Gastroesophageal sphincter (tissue), 4 donors: ENCODE data around the gene CBX1. TPM values are rescaled to one million over a fixed set of nuclear protein-coding genes. Genes with fewer than 3 reads are reported as not detected.

Experiments used
- ATAC-seq: fragments of 150-250 bp; one replicate; pipeline ENCODE4 v1.9.1; 2016; ENCODE audit warnings: mild to moderate bottlenecking, moderate library complexity
- H3K27ac ChIP-seq, 4 donors: fragments of 200-600 bp; sonication (generic) in 3 of 4; 1 replicate in 3 of 4; 2 replicates in 1 of 4; pipeline ENCODE4 v1.5.1; 2016 to 2019
- H3K27me3 ChIP-seq: fragments of 200-600 bp; sonication (generic); one replicate; pipeline ENCODE4 v1.5.1; 2019
- H3K36me3 ChIP-seq, 2 donors: fragments of 200-600 bp; sonication (generic); one replicate each; pipeline ENCODE4 v1.5.1; 2019; ENCODE audit warnings: control low read depth in 1 of 2
- H3K4me1 ChIP-seq, 3 donors: fragments of 200-600 bp; sonication (generic); 1 replicate in 2 of 3; 2 replicates in 1 of 3; pipeline ENCODE4 v1.5.1; 2016 to 2019; ENCODE audit warnings: control low read depth in 2 of 3
- H3K4me3 ChIP-seq, 2 donors: fragments of 200-600 bp; sonication (generic); one replicate each; pipeline ENCODE4 v1.5.1; 2019; ENCODE audit warnings: mild to moderate bottlenecking in 1 of 2, moderate library complexity in 1 of 2
- H3K9me3 ChIP-seq, 3 donors: fragments of 200-600 bp; sonication (generic); one replicate each; pipeline ENCODE4 v1.5.1; 2017 to 2019; ENCODE audit warnings: control low read depth in 2 of 3
- CTCF ChIP-seq, 4 experiments: fragments of 200-600 bp in 2 of 4; fragments of 450-650 bp in 2 of 4; sonication (generic) in 1 of 4; IDR thresholded peaks; one replicate each; pipeline ENCODE4 v1.5.1; 2017 to 2019; ENCODE audit warnings: antibody characterized with exemption in 4 of 4, mild to moderate bottlenecking in 2 of 4, moderate library complexity in 2 of 4
- EP300 ChIP-seq: sonication (generic); formaldehyde crosslinking; IDR thresholded peaks from one replicate; pipeline ENCODE4 v1.6.1; 2017; ENCODE audit warnings: antibody characterized with exemption, mild to moderate bottlenecking
- POLR2A ChIP-seq, 2 donors: fragments of 450-650 bp; IDR thresholded peaks; one replicate each; pipeline ENCODE4 v1.6.1; 2017; ENCODE audit warnings: antibody characterized with exemption in 2 of 2, mild to moderate bottlenecking in 2 of 2, moderate library complexity in 1 of 2
- POLR2AphosphoS5 ChIP-seq: sonication (generic); formaldehyde crosslinking; IDR thresholded peaks from one replicate; pipeline ENCODE4 v1.6.1; 2017; ENCODE audit warnings: antibody characterized with exemption
- WGBS, 2 donors: methylation state at CpG; one replicate each; pipeline ENCODE4 v1.1.5; 2018; ENCODE audit warnings: low coverage in 1 of 2; 5-methylcytosine and 5-hydroxymethylcytosine counted together
- total RNA-seq, 4 donors: library from RNA; depleted of rRNA; stranded (reverse); fragments of >200 nt; gene quantifications; one replicate each; pipeline ENCODE4 v1.1.0, GENCODE V29; 2016

CBX1 gene
- total RNA-seq, 4 donors from 2014 or later, result 46.0 to 59.3 (median 55.0) TPM

DNA sequence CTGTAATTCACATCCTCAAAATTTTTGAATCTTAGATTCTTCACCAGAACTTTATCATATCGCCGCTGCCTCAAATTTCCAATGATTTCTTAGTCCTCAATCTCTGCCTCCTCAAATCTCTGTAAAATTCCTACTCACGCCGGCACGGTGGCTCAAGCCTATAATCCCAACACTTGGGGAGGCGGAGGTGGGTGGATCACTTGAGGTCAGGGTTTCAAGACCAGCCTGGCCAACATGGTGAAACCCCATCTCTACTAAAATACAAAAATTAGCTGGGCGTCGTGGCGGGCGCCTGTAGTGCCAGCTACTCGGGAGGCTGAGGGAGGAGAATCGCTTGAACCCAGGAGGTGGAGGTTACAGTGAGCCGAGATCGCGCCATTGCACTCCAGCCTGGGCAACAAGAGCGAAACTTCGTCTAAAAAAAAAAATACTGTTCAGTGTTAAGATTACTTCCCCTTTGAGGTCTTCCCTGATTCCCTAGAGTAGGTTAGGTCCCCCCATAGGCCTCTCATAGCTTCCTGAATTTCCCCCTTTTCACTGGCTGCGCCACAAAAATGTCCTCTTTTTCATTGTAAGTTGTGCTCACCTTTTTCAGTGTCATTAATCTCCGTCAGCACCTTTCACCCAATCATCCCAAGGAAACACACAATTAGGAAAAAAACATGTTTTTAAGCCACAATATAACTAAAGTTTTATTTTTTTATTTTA lies 919 bp upstream of the CBX1 start:
- TF ChIP-seq POLR2AphosphoS5 (no peak), EP300 (no peak), CTCF (IDR thresholded peaks at IDR 0.05) (no peak), POLR2A (IDR thresholded peaks at IDR 0.05) (no peak)
- no peaks in the 10 kb centered on the region for H3K9me3 ChIP-seq
- WGBS, 2 donors, result 85 to 86% methylated on average over 10 to 18 of the region's 19 CpGs
- H3K4me3 ChIP-seq, result no peak overlapping the region
- peak overlapping the region in 1 of 4 donors; percentile 96 for H3K27ac ChIP-seq
- no peaks in the 10 kb centered on the region for H3K36me3 ChIP-seq
- peaks cover 0 to 50% (median 6%) of the 10 kb centered on the region in 3 donors for H3K4me1 ChIP-seq
- ATAC-seq, result no peak
- H3K27me3 ChIP-seq, result no peaks in the 10 kb centered on the region

DNA sequence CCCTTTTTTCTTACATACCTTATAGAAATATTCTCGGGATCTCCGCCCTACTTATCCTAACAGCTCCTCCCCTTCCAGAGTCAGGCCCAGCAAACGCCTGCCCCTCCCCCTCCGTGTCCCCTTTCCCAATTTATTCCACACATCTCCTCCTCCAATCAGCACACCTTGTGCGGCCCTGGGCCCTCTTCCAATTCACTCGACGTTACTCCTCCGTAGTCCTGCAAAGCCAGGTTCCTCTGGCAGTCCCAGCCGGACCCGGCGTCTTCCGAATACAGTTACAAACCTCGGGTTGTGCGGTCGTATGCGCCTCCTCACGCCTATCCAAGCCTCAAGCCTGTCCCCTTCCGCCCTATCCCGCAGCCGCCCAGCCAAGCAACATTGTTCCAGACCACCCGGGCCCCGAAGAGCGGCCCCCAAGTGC lies 677 bp downstream of the CBX1 start:
- H3K36me3 ChIP-seq, result peaks cover 0 to 8% of the 10 kb centered on the region in 2 donors
- ATAC-seq, result peak; percentile 26

GRCh38 chr17:48100160-48100559 lies 1.1 kb downstream of the CBX1 start:
- no peak for ATAC-seq
- Histone ChIP-seq H3K9me3 (no peaks in the 10 kb centered on the region), H3K4me3 (peak overlapping the region; percentile 78 to 95), H3K27me3 (no peaks in the 10 kb centered on the region), H3K27ac (peak overlapping the region in 3 of 4 donors; percentile 94 to 98 (median 96)), H3K36me3 (peaks cover 0 to 13% of the 10 kb centered on the region in 2 donors), H3K4me1 (peaks cover 0 to 43% (median 6%) of the 10 kb centered on the region in 3 donors)
- no peak for TF ChIP-seq POLR2A (IDR thresholded peaks at IDR 0.05)
- TF ChIP-seq EP300, result no peak
- no peak for TF ChIP-seq CTCF (IDR thresholded peaks at IDR 0.05)
- no peak for TF ChIP-seq POLR2AphosphoS5
- WGBS, 2 donors, result 11 to 18% methylated on average over 10 of the region's 10 CpGs

More for the DNA sequence above, 677 bp downstream of the CBX1 start:
- Histone ChIP-seq H3K27ac (peak overlapping the region; percentile 72 to 98 (median 95)), H3K27me3 (no peaks in the 10 kb centered on the region), H3K4me3 (peak overlapping the region; percentile 78 to 95), H3K9me3 (no peaks in the 10 kb centered on the region), H3K4me1 (peaks cover 0 to 43% (median 6%) of the 10 kb centered on the region in 3 donors)
- TF ChIP-seq EP300 (no peak), CTCF (IDR thresholded peaks at IDR 0.05) (no peak), POLR2AphosphoS5 (no peak), POLR2A (IDR thresholded peaks at IDR 0.05) (no peak)
- WGBS, 2 donors, result 0 to 1% methylated on average over 17 to 23 of the region's 23 CpGs

DNA sequence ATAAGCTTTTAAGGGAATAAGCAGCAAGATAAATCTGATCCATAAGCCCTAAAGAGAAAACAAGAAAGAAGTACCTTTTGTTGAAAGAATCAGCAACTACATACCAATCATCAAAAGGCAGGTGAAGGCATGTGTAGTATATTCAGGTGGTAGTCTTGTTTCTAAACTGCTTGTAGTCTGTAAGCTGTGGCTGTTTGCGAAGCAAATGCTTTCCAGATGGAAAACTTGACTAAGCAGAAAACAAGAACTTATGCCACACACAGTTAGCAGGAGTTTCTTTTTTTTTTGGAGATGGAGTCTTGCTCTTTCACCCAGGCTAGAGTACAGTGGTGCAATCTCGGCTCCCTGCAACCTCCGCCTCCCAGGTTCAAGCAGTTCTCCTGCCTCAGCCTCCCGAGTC lies 5.7 kb downstream of the CBX1 start:
- Histone ChIP-seq H3K27me3 (no peaks in the 10 kb centered on the region), H3K9me3 (no peaks in the 10 kb centered on the region), H3K4me3 (no peak overlapping the region), H3K4me1 (peaks cover 0 to 42% (median 6%) of the 10 kb centered on the region in 3 donors), H3K36me3 (peaks cover 0 to 25% of the 10 kb centered on the region in 2 donors), H3K27ac (no peak overlapping the region)
- TF ChIP-seq EP300 (no peak), POLR2A (IDR thresholded peaks at IDR 0.05) (no peak), CTCF (IDR thresholded peaks at IDR 0.05) (no peak), POLR2AphosphoS5 (no peak)
- 68 to 84% methylated on average over 3 to 4 of the region's 4 CpGs for WGBS, 2 donors
- no peak for ATAC-seq
